GM21786 (cell line): ENCODE data around the gene TMEM134.
"Not testable (repeated sequence)": the region's sequence is repeated elsewhere in the genome, so short reads cannot be mapped to it uniquely, and the experiment has no call there.

Experiments used
- ATAC-seq: cut with Tn5 transposase; IDR thresholded peaks from one replicate; pipeline ENCODE4 v1.9.1; 2021; ENCODE audit not compliant: unreplicated experiment

TMEM134 gene

GRCh38 chr11:67485873-67486361, 16.9 kb upstream of the TMEM134 start:
- peak; percentile 21 for ATAC-seq

- ATAC-seq, result no peak
Measured at GRCh38 chr11:67484847-67485311, 15.8 kb upstream of the TMEM134 start.

- no peak for ATAC-seq
Measured at GRCh38 chr11:67483831-67484665, 15.0 kb upstream of the TMEM134 start.

GRCh38 chr11:67482827-67483798, 14.1 kb upstream of the TMEM134 start, which contains the start of gene AIP:
TSS of gene AIP (plus strand) at chr11:67483026. CDS start at chr11:67483159, 133 bp downstream.
- ATAC-seq, result peak; percentile 50

- no peak for ATAC-seq
Measured at GRCh38 chr11:67482275-67482826, 13.3 kb upstream of the TMEM134 start.

- ATAC-seq, result not testable (repeated sequence)
Measured at GRCh38 chr11:67477344-67478050, 8.4 kb upstream of the TMEM134 start.

- ATAC-seq, result not testable (repeated sequence)
Measured at GRCh38 chr11:67476692-67477091, 7.6 kb upstream of the TMEM134 start.

GRCh38 chr11:67472882-67473281, 3.8 kb upstream of the TMEM134 start:
- no peak for ATAC-seq

- ATAC-seq, result no peak
Measured at GRCh38 chr11:67470337-67471002, 1.4 kb upstream of the TMEM134 start.

GRCh38 chr11:67469508-67469811, 409 bp upstream of the TMEM134 start:
- ATAC-seq, result no peak

- ATAC-seq, result no peak
Measured at GRCh38 chr11:67468456-67468758, 644 bp downstream of the TMEM134 start.

- no peak for ATAC-seq
Measured at GRCh38 chr11:67468056-67468455, 995 bp downstream of the TMEM134 start.

- ATAC-seq, result no peak
Measured at GRCh38 chr11:67466962-67467771, 1.9 kb downstream of the TMEM134 start.

- ATAC-seq, result no peak
Measured at GRCh38 chr11:67466367-67466766, 2.7 kb downstream of the TMEM134 start.

GRCh38 chr11:67465530-67465929, 3.5 kb downstream of the TMEM134 start:
- ATAC-seq, result not testable (repeated sequence)

GRCh38 chr11:67465189-67465510, 3.9 kb downstream of the TMEM134 start:
- no peak for ATAC-seq

- ATAC-seq, result peak; percentile 45
Measured at GRCh38 chr11:67464411-67465188, 4.5 kb downstream of the TMEM134 start.

- ATAC-seq, result no peak
Measured at GRCh38 chr11:67463680-67464410, 5.2 kb downstream of the TMEM134 start.
